Measurements from ENCODE around the gene NEB. TPM values are rescaled to one million over a fixed set of nuclear protein-coding genes. Genes with fewer than 3 reads are reported as not detected.
A peak's percentile ranks its signal among the peaks of the same experiment; 100 is the strongest.
"Not testable (repeated sequence)": the region's sequence is repeated elsewhere in the genome, so short reads cannot be mapped to it uniquely, and the experiment has no call there.

NEB gene
- polyA plus RNA-seq, 5 donors: 5.7 to 47.5 (median 9.6) TPM

- not testable (repeated sequence) for DNase-seq
Measured at GRCh38 chr2:151704480-151704961, 29.8 kb downstream of the NEB start.

- DNase-seq: not testable (repeated sequence)
Measured at GRCh38 chr2:151698134-151698533, 36.1 kb downstream of the NEB start.

- DNase-seq: no peak
Measured at GRCh38 chr2:151695778-151696177, 38.5 kb downstream of the NEB start.

GRCh38 chr2:151691631-151692030, 42.6 kb downstream of the NEB start:
- DNase-seq: peak in 1 of 2 donors; percentile 10

- no peak for DNase-seq
Measured at GRCh38 chr2:151688719-151689118, 45.6 kb downstream of the NEB start.

- DNase-seq: no peak
Measured at GRCh38 chr2:151682459-151683003, 51.7 kb downstream of the NEB start.

- DNase-seq: no peak
Measured at GRCh38 chr2:151681051-151681450, 53.2 kb downstream of the NEB start.

- no peak for DNase-seq
Measured at GRCh38 chr2:151679994-151680393, 54.3 kb downstream of the NEB start.

GRCh38 chr2:151678849-151679248, 55.4 kb downstream of the NEB start:
- no peak for DNase-seq

- DNase-seq: peak; percentile 15 to 27
Measured at GRCh38 chr2:151673016-151673415, 61.3 kb downstream of the NEB start.

- DNase-seq: no peak
Measured at GRCh38 chr2:151672277-151672676, 62.0 kb downstream of the NEB start.

GRCh38 chr2:151670846-151671597, 63.3 kb downstream of the NEB start:
- DNase-seq: peak; percentile 17 to 23

- DNase-seq: no peak
Measured at GRCh38 chr2:151670346-151670745, 63.9 kb downstream of the NEB start.

- DNase-seq: no peak
Measured at GRCh38 chr2:151669585-151670081, 64.6 kb downstream of the NEB start.

GRCh38 chr2:151668737-151669136, 65.5 kb downstream of the NEB start:
- DNase-seq: no peak

- DNase-seq: no peak
Measured at GRCh38 chr2:151665959-151666358, 68.3 kb downstream of the NEB start.

- no peak for DNase-seq
Measured at GRCh38 chr2:151664520-151664919, 69.8 kb downstream of the NEB start.

- DNase-seq: no peak
Measured at GRCh38 chr2:151661625-151662024, 72.7 kb downstream of the NEB start.

GRCh38 chr2:151658081-151658480, 76.2 kb downstream of the NEB start:
- DNase-seq: no peak

GRCh38 chr2:151657667-151658076, 76.6 kb downstream of the NEB start:
- no peak for DNase-seq

GRCh38 chr2:151655663-151656398, 78.4 kb downstream of the NEB start:
- DNase-seq: no peak

- DNase-seq: no peak
Measured at GRCh38 chr2:151654891-151655290, 79.4 kb downstream of the NEB start.

GRCh38 chr2:151654085-151654484, 80.2 kb downstream of the NEB start:
- no peak for DNase-seq

All from right lung (tissue), 5 donors.